ENCODE measurements around the gene LDHAL6B. TPM values are rescaled to one million over a fixed set of nuclear protein-coding genes. Genes with fewer than 3 reads are reported as not detected.
"Not testable (repeated sequence)": the region's sequence is repeated elsewhere in the genome, so short reads cannot be mapped to it uniquely, and the experiment has no call there.

The LDHAL6B gene
- total RNA-seq = not detected in 2 replicates

GRCh38 chr15:59206623-59207183 is at the start of gene LDHAL6B:
TSS of gene LDHAL6B (plus strand) at chr15:59206843. CDS start at chr15:59206941, 98 bp downstream.
- no peak for DNase-seq (ENCODE audit: low read depth, low spot score)

- no peak for DNase-seq (ENCODE audit: low read depth, low spot score)
Measured at GRCh38 chr15:59157396-59157795, 49.2 kb upstream of the LDHAL6B start.

GRCh38 chr15:59157840-59158700 is 48.6 kb upstream of the LDHAL6B start:
- no peak for DNase-seq (ENCODE audit: low read depth, low spot score)

GRCh38 chr15:59158701-59159034 is 48.0 kb upstream of the LDHAL6B start:
- DNase-seq (ENCODE audit: low read depth, low spot score) = no peak

GRCh38 chr15:59159210-59159609 is 47.4 kb upstream of the LDHAL6B start:
- no peak for DNase-seq (ENCODE audit: low read depth, low spot score)

- no peak for DNase-seq (ENCODE audit: low read depth, low spot score)
Measured at GRCh38 chr15:59160880-59161593, 45.6 kb upstream of the LDHAL6B start.

- not testable (repeated sequence) for DNase-seq (ENCODE audit: low read depth, low spot score)
Measured at GRCh38 chr15:59162080-59162479, 44.6 kb upstream of the LDHAL6B start.

- DNase-seq (ENCODE audit: low read depth, low spot score) = no peak
Measured at GRCh38 chr15:59165726-59166125, 40.9 kb upstream of the LDHAL6B start.

- DNase-seq (ENCODE audit: low read depth, low spot score) = no peak
Measured at GRCh38 chr15:59166166-59166565, 40.5 kb upstream of the LDHAL6B start.

GRCh38 chr15:59166601-59167265 is 39.9 kb upstream of the LDHAL6B start:
- DNase-seq (ENCODE audit: low read depth, low spot score) = no peak

- no peak for DNase-seq (ENCODE audit: low read depth, low spot score)
Measured at GRCh38 chr15:59168536-59168935, 38.1 kb upstream of the LDHAL6B start.

- DNase-seq (ENCODE audit: low read depth, low spot score) = peak; percentile 55
Measured at GRCh38 chr15:59169251-59169708, 37.4 kb upstream of the LDHAL6B start.

- no peak for DNase-seq (ENCODE audit: low read depth, low spot score)
Measured at GRCh38 chr15:59170295-59171066, 36.2 kb upstream of the LDHAL6B start.

GRCh38 chr15:59171067-59171397 is 35.6 kb upstream of the LDHAL6B start:
- DNase-seq (ENCODE audit: low read depth, low spot score) = no peak

- no peak for DNase-seq (ENCODE audit: low read depth, low spot score)
Measured at GRCh38 chr15:59172289-59172901, 34.2 kb upstream of the LDHAL6B start.

GRCh38 chr15:59173194-59173593 is 33.4 kb upstream of the LDHAL6B start:
- no peak for DNase-seq (ENCODE audit: low read depth, low spot score)

- no peak for DNase-seq (ENCODE audit: low read depth, low spot score)
Measured at GRCh38 chr15:59174151-59174834, 32.4 kb upstream of the LDHAL6B start.

GRCh38 chr15:59174835-59175831 is 31.5 kb upstream of the LDHAL6B start:
- peak; percentile 43 for DNase-seq (ENCODE audit: low read depth, low spot score)
